ENCODE data around the gene CYS1. TPM values are rescaled to one million over a fixed set of nuclear protein-coding genes. Genes with fewer than 3 reads are reported as not detected.

Gene CYS1
- total RNA-seq, 1 donor from 2014 or later = 3.7 TPM

- H4K20me1 ChIP-seq (ENCODE audit: insufficient read depth, low read length) = no peaks in the 10 kb centered on the region
- FAIRE-seq = no peak
- H3K27me3 ChIP-seq (ENCODE audit: insufficient read depth, low read length) = no peaks in the 10 kb centered on the region
- no peak overlapping the region for H3K4me3 Mint-ChIP-seq (ENCODE audit: unreplicated experiment)
- H3K36me3 Mint-ChIP-seq (ENCODE audit: low read depth, unreplicated experiment) = no peaks in the 10 kb centered on the region
- H3K27ac ChIP-seq (ENCODE audit: low read depth, low read length) = no peak overlapping the region
- H3K4me3 ChIP-seq (ENCODE audit: insufficient read depth, low read depth, low read length) = no peak overlapping the region
- no peak for DNase-seq (ENCODE audit: low read depth)
- H3K9ac ChIP-seq (ENCODE audit: low read length) = no peak overlapping the region
- no peaks in the 10 kb centered on the region for H3K9me3 ChIP-seq (ENCODE audit: insufficient read depth, low read depth, low read length)
- H3K9me3 Mint-ChIP-seq (ENCODE audit: unreplicated experiment) = peaks cover 8% of the 10 kb centered on the region
- H3K4me1 Mint-ChIP-seq (ENCODE audit: low read depth, unreplicated experiment) = no peaks in the 10 kb centered on the region
- H3K4me1 ChIP-seq (ENCODE audit: insufficient read depth, low read length) = no peaks in the 10 kb centered on the region
- no peak for TF ChIP-seq EZH2 (IDR thresholded peaks at IDR 0.05; ENCODE audit: insufficient read depth, low read length)
- TF ChIP-seq, protein P1, sequence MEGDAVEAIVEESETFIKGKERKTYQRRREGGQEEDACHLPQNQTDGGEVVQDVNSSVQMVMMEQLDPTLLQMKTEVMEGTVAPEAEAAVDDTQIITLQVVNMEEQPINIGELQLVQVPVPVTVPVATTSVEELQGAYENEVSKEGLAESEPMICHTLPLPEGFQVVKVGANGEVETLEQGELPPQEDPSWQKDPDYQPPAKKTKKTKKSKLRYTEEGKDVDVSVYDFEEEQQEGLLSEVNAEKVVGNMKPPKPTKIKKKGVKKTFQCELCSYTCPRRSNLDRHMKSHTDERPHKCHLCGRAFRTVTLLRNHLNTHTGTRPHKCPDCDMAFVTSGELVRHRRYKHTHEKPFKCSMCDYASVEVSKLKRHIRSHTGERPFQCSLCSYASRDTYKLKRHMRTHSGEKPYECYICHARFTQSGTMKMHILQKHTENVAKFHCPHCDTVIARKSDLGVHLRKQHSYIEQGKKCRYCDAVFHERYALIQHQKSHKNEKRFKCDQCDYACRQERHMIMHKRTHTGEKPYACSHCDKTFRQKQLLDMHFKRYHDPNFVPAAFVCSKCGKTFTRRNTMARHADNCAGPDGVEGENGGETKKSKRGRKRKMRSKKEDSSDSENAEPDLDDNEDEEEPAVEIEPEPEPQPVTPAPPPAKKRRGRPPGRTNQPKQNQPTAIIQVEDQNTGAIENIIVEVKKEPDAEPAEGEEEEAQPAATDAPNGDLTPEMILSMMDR (IDR thresholded peaks at IDR 0.05; ENCODE audit: insufficient read depth, low read depth, low read length) = no peak
- H3K27ac Mint-ChIP-seq (ENCODE audit: unreplicated experiment) = no peak overlapping the region
- H3K4me2 ChIP-seq (ENCODE audit: low read length) = no peak overlapping the region
- H3K36me3 ChIP-seq (ENCODE audit: insufficient read depth, low read length) = no peaks in the 10 kb centered on the region
- no peak overlapping the region for H2AFZ ChIP-seq (ENCODE audit: low read depth, low read length)
- peaks cover 12% of the 10 kb centered on the region for H3K27me3 Mint-ChIP-seq (ENCODE audit: low read depth, unreplicated experiment)
- H3K79me2 ChIP-seq (ENCODE audit: insufficient read depth, low read length) = no peaks in the 10 kb centered on the region
Measured at GRCh38 chr2:10103179-10103578, 23.0 kb upstream of the CYS1 start.

DNA sequence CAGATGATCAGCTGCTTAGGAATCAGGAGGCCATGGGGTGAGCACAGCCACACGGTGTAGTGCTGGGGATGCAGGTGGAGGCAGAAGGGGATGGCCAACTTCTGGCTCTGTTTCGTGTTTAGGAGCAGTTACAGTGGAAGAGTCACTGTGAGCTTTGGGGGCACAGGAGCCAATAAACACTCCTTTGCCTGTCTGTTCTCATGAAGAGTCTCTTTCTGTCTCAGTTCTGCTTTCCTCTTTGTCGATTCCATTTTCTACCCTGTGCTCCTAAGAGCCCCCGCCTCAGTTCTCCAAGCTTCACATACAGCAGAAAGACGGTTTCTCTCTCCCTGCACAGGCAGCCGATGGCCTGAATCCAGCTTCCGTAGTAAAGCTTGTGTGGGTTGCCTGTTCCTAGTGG is 21.3 kb upstream of the CYS1 start:
- H3K9me3 ChIP-seq (ENCODE audit: insufficient read depth, low read depth, low read length) = no peaks in the 10 kb centered on the region
- H3K27ac ChIP-seq (ENCODE audit: low read depth, low read length) = no peak overlapping the region
- no peak overlapping the region for H3K4me3 Mint-ChIP-seq (ENCODE audit: unreplicated experiment)
- no peaks in the 10 kb centered on the region for H4K20me1 ChIP-seq (ENCODE audit: insufficient read depth, low read length)
- TF ChIP-seq, protein P1 (IDR thresholded peaks at IDR 0.05; ENCODE audit: insufficient read depth, low read depth, low read length) = no peak
- no peak for TF ChIP-seq EZH2 (IDR thresholded peaks at IDR 0.05; ENCODE audit: insufficient read depth, low read length)
- DNase-seq (ENCODE audit: low read depth) (no peak), FAIRE-seq (no peak)
- peaks cover under 1% of the 10 kb centered on the region for H3K9me3 Mint-ChIP-seq (ENCODE audit: unreplicated experiment)
- no peak overlapping the region for H3K27ac Mint-ChIP-seq (ENCODE audit: unreplicated experiment)
- H3K27me3 ChIP-seq (ENCODE audit: insufficient read depth, low read length) = no peaks in the 10 kb centered on the region
- no peaks in the 10 kb centered on the region for H3K36me3 ChIP-seq (ENCODE audit: insufficient read depth, low read length)
- H3K4me1 Mint-ChIP-seq (ENCODE audit: low read depth, unreplicated experiment) = no peaks in the 10 kb centered on the region
- peak overlapping the region; percentile 26 for H2AFZ ChIP-seq (ENCODE audit: low read depth, low read length)
- H3K4me2 ChIP-seq (ENCODE audit: low read length) = no peak overlapping the region
- no peaks in the 10 kb centered on the region for H3K79me2 ChIP-seq (ENCODE audit: insufficient read depth, low read length)
- H3K9ac ChIP-seq (ENCODE audit: low read length) = no peak overlapping the region
- no peaks in the 10 kb centered on the region for H3K36me3 Mint-ChIP-seq (ENCODE audit: low read depth, unreplicated experiment)
- H3K4me1 ChIP-seq (ENCODE audit: insufficient read depth, low read length) = no peaks in the 10 kb centered on the region
- no peak overlapping the region for H3K4me3 ChIP-seq (ENCODE audit: insufficient read depth, low read depth, low read length)
- H3K27me3 Mint-ChIP-seq (ENCODE audit: low read depth, unreplicated experiment) = peaks cover 19% of the 10 kb centered on the region

DNA sequence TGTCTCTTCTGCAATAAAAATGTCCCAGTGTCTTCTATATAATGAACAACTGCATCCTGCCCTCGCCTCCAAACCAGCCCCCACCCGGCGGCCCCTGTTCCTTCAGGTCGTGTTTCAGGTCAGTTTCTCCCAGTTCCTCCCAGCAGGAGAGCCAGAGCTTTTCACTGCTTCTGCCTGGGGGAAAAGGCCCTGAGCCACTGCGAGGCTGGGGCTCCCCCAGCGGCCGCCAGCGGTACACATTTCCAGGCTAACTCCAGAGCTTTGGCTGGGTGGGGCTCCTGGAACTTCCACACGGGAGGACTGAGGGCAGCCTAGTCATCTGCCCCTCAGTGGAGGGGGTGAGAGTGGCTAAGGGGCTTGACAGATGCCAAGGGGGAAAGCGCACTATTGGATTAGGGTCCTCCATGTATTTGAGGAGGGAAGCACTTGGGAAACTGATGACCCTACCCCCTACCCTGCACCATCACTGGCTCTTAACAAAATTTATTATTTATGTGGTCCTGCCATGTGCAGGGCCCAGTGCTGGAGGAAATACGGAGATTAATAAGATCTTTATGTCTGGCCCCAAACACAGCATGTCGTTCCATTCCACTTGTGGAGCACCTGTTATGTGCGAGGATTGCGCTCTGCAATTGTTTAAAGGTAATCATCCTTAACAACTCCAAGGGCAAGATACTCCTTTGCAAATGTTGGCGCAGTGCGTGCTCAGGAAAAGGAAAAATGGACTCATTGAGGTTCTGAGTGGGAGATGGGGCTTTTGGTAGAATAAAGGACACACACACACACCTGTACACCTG is 17.3 kb upstream of the CYS1 start:
- Histone ChIP-seq H3K4me3 (ENCODE audit: insufficient read depth, low read depth, low read length) (no peak overlapping the region), H3K4me2 (ENCODE audit: low read length) (no peak overlapping the region), H3K36me3 (ENCODE audit: insufficient read depth, low read length) (no peaks in the 10 kb centered on the region), H3K27ac (ENCODE audit: low read depth, low read length) (no peak overlapping the region), H2AFZ (ENCODE audit: low read depth, low read length) (no peak overlapping the region), H3K9ac (ENCODE audit: low read length) (no peak overlapping the region), H3K79me2 (ENCODE audit: insufficient read depth, low read length) (no peaks in the 10 kb centered on the region), H3K4me1 (ENCODE audit: insufficient read depth, low read length) (no peaks in the 10 kb centered on the region), H4K20me1 (ENCODE audit: insufficient read depth, low read length) (no peaks in the 10 kb centered on the region), H3K9me3 (ENCODE audit: insufficient read depth, low read depth, low read length) (no peaks in the 10 kb centered on the region), H3K27me3 (ENCODE audit: insufficient read depth, low read length) (peaks cover 4% of the 10 kb centered on the region)
- Mint-ChIP-seq H3K27ac (ENCODE audit: unreplicated experiment) (no peak overlapping the region), H3K36me3 (ENCODE audit: low read depth, unreplicated experiment) (no peaks in the 10 kb centered on the region), H3K4me3 (ENCODE audit: unreplicated experiment) (peak overlapping the region; percentile 45), H3K27me3 (ENCODE audit: low read depth, unreplicated experiment) (peaks cover 25% of the 10 kb centered on the region), H3K4me1 (ENCODE audit: low read depth, unreplicated experiment) (no peaks in the 10 kb centered on the region), H3K9me3 (ENCODE audit: unreplicated experiment) (no peaks in the 10 kb centered on the region)
- FAIRE-seq (no peak), DNase-seq (ENCODE audit: low read depth) (peak; percentile 22)
- no peak for TF ChIP-seq EZH2 (IDR thresholded peaks at IDR 0.05; ENCODE audit: insufficient read depth, low read length)
- TF ChIP-seq, protein P1 (IDR thresholded peaks at IDR 0.05; ENCODE audit: insufficient read depth, low read depth, low read length) = peak; percentile 78

Data from astrocyte (in vitro differentiated cells and primary cell).